GM21529 (cell line): ENCODE results near the gene GPR55.

Source experiments
- ATAC-seq: cut with Tn5 transposase; IDR thresholded peaks from one replicate; pipeline ENCODE4 v1.9.1; 2021; ENCODE audit not compliant: unreplicated experiment

The GPR55 gene

DNA sequence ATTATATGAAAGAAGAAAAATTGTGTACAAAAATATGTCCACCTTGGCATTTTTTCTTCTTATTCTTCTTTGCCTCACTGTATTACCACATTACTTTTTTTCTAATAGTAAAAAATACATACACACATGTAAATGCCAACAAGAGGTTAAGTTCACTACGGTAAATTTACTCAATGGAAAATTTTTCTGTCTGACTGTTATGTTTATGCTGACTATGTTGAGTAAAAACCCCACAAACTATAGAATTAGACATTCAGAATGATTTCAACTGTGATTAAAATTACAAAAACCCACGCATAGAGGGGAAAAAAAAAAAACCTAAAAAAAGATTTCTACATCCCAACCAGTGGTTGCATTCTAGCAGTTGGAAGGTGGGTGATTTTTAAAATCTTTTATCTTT lies 5.4 kb downstream of the GPR55 start:
- no peak for ATAC-seq

DNA sequence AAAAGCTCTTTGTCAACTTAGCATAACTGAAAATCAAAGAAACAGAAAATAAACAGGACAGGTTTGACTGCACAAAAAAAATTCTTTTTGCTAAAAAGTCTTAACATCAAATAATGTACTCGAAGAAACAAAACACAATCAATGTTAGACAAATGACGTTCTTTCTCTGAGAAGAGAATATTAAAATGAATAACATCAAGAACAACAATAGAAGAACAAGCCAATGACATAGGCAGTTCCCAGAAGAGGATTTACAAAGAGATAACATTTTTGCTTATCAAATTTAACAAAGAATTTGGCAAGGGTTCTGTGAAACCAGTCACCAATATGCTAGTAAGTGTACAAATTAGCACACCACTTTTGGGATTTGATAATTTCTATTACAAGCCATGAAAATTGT lies 5.8 kb downstream of the GPR55 start:
- no peak for ATAC-seq

- ATAC-seq = no peak
These were observed 8.8 kb downstream of the GPR55 start for GRCh38 chr2:230916218-230916617.

DNA sequence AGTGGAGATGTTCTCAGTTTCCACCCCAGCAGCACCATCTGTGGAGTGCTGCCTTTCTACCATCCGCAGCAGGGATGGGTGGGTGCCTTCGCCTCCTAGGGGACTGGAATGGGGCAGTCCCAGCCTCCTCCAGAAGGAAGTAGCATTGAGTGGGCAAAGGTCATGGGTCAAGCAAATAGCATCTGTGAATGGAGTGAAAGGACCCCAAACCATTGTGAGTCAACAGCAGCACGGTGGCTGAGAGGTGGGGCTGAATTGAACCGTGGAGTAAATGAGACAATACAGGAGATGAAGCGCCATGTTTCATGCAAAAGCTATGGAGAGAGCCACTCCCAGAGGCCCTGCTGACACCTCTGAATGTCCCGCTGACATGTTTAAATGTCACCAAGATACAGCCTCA lies 9.7 kb downstream of the GPR55 start:
- no peak for ATAC-seq

GRCh38 chr2:230914886-230915285 lies 10.2 kb downstream of the GPR55 start:
- no peak for ATAC-seq

DNA sequence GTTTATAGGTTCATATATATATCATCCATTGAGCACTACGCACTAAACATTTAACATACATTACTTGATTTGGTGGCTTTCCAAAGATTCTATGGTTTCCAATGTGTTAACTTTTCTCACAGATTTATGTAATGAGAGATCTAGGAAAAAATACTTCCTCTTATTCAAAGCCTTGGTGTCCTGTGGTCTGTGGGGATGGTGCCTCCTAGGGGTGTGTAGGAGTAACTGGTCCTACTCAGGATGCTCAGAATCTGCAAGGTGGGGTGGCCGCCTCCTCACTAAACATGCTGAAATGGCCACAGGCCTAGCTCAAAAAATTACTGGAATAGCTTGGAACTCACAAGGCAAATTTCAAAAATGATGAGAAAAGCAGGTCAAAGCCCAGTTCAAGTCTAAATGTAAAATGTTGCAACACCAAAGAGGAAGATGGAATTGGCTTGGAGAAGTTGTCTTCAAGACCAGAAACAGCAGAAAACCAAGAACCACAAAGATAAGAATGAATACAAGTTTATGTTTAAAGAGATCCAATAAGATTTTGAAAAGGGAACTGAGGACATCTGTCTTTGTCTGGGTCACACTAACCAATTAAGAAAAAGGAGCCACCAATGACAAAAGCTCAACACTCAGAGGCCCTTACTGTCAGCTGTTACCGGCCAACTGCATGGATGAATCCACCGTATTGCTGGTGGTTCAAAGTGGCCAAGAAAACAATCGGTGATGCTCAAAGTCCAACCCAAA lies 11.5 kb downstream of the GPR55 start:
- ATAC-seq = no peak

DNA sequence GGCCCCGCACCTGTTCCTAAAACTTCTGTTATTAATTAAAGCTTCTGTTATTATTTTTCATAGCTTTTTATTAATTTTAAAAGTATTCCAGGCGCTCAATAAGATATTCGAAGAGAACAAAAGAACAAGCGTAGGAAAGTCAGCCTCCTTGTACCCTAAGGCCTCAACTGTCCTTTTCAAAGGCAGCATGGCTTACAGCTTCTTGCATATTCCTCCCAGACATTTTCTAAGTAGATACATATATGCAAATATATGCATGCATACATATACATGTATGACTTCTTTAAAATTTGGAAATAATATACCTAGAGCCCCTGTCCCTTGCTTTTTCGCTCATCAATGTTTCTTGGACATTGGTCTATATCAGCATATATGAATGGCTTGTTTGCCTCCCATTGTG lies 12.3 kb downstream of the GPR55 start:
- no peak for ATAC-seq

GRCh38 chr2:230912046-230912445 lies 13.0 kb downstream of the GPR55 start:
- no peak for ATAC-seq

- no peak for ATAC-seq
These were observed 14.4 kb downstream of the GPR55 start for GRCh38 chr2:230910546-230911177.

- ATAC-seq = no peak
These were observed 15.0 kb downstream of the GPR55 start for GRCh38 chr2:230909841-230910545.

DNA sequence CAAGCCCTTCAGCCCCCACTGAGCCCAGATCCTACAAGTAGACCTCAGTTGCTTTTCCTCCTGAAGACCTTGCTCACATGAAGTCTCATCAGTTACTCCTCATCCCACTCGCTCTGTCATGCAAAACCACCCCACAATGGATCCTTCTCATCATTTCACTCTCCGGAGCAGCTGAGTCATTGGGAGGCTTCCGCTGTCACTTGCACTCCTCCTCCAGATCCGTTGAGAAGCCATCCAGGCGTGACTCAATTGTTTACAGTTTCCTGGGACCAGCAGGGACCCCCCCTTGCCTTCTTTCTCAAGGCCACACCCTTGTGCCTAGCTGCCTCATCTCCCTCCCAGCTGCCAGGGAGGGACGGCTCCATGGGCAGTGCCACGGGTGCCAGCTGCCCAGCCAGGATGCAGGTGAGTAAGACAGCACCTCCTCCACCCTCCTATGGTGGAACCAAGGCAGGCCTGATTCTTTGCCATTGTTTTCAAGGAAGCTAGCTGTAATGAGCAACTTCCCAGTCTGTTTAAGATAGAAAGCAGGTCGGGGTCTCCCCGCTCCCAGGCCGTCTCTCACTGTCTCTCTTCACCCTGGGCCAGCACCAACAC lies 16.3 kb downstream of the GPR55 start:
- ATAC-seq = no peak

GRCh38 chr2:230908092-230908594 lies 16.9 kb downstream of the GPR55 start:
- ATAC-seq = no peak

DNA sequence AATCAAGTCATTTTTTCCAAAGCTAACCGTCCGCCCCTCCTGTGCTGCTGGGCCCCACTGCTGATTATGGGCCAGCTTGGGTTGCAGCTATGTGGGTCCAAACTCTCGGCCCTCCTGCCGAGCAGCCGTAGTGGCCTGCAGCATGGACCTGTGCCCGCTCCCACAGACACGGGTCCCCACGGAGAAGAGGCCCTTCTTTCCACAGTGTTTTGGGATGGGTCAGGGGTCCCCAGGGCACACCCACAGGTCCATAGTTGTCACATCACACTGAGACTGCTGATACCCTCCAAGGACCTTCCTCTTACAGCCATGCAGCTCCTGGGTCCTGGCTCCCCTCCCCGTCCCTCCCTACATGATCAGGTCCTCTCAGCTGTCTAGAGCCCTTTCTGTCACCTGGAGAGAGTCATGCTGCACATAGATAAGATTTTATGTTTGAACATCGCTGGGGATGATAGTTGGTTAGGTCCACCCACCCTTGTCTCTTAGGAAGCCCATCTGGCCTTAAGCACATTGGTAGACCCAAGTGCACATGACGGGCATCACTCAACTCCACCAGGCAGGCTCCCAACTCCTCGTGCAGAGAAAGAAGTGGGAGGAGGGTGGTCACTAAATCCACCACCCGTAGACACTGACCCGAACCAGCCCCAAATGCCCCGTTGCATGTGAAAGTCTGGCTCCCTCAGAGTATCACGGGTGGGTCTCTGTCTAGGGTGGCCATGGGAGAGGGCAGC lies 17.5 kb downstream of the GPR55 start:
- ATAC-seq = no peak

DNA sequence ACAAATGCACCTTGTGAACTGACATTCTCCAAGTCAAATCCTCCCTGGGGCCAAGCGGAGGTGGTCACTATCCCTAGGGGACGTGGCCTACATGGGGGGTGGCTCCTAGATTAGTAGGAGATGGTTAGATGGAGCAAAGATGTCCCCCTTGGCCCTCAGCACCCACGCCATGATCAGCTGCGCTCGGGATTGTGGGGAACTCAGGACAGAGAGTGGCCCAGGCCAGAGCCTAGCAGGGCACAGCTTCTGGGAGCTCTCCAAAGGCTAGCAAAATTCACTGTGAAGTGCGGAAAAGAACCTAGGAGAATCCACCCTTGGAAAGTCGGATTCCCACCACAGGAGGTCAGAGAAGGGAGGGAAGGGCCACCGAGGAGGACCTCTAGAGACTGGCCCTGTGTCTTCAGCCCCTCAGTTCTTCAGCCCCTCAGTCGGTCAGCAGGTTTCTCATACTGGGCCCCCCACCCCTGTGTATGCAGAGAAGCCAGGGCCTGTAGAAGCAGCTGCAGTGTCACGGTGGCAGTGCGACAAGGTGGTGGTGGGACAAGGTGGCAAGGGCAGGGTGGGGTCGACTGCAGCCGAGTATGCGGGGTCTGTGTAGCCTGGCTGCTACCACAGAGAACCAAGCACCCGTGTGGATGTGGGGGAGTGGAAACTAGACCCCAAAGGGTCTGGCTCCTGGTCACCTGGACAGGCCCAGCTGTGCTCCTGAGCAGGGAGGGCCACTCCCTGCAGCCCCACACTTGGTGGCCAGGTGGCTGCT lies 18.4 kb downstream of the GPR55 start:
- ATAC-seq = no peak

GRCh38 chr2:230905448-230906421 lies 19.3 kb downstream of the GPR55 start:
- ATAC-seq = no peak

- no peak for ATAC-seq
These were observed 20.1 kb downstream of the GPR55 start for GRCh38 chr2:230904856-230905447.

GRCh38 chr2:230903231-230904150 lies 21.6 kb downstream of the GPR55 start:
- ATAC-seq = no peak
